Measurements from ENCODE around the gene MAPK12.

MAPK12 gene

DNA sequence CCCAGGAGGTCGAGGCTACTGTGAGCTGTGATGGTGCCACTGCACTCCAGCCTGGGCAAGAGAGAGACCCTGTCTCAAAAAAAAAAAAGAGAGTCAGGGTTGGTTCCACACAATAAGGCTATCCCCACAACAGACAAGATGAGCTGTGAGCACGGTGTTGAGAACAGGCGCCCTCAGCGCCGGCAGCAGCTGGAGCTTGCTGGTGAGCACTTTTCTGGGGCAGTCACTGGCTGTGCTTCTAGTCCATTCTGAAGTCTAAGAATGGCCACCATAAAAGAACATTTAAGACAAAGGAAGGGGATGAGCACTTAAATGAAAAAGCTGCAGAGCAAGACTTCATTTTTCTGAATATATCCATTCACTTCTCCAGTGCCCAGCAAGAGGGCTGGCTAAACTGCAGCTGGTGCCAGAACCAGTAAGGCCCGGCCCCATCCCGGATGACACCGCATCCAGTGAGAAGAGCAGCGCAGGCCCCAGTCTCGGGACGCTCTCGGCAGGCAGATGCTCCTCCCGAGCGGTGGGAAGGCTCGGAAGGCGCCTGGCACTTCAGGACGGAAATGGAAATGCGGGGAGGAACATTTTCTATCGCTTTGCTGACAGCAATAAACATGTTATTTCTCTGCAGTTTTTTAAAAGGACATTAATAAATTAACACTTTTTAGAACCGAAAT lies 28.9 kb downstream of the MAPK12 start:
- DNase-seq (ENCODE audit: low read depth in 2 of 2), result no peak

- no peak for DNase-seq (ENCODE audit: low read depth in 2 of 2)
Measured at GRCh38 chr22:50229370-50229769, 32.1 kb downstream of the MAPK12 start.

GRCh38 chr22:50228366-50228765 lies 33.1 kb downstream of the MAPK12 start:
- DNase-seq (ENCODE audit: low read depth in 2 of 2), result no peak

GRCh38 chr22:50227579-50228215 lies 33.8 kb downstream of the MAPK12 start:
- DNase-seq (ENCODE audit: low read depth in 2 of 2), result no peak

- no peak for DNase-seq (ENCODE audit: low read depth in 2 of 2)
Measured at GRCh38 chr22:50226875-50227165, 34.7 kb downstream of the MAPK12 start.

GRCh38 chr22:50226063-50226874 lies 35.2 kb downstream of the MAPK12 start:
- no peak for DNase-seq (ENCODE audit: low read depth in 2 of 2)

GRCh38 chr22:50225200-50225969 lies 36.1 kb downstream of the MAPK12 start:
- DNase-seq (ENCODE audit: low read depth in 2 of 2), result no peak

GRCh38 chr22:50224071-50224470 lies 37.4 kb downstream of the MAPK12 start:
- DNase-seq (ENCODE audit: low read depth in 2 of 2), result no peak

DNA sequence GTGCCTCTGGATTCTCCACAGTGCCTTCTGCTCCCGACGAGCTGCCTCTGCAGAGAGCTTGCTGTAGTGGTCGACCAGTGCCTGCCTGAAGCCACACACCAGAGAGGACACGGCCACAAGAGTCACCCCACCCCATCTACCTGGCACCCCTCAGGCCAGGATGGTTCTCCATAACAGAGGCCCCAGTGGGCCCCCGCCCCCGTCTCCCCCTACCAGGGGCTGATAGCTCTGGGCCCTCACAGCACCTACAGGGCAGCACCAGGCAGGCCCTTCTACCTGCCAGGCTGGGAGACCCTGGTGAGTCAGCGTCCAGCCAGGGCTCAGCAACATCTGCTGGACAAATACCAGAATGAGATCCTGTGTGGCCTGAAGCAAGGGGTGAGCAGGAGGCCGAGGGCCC lies 39.0 kb downstream of the MAPK12 start:
- DNase-seq (ENCODE audit: low read depth in 2 of 2), result no peak

GRCh38 chr22:50221410-50222300 lies 39.8 kb downstream of the MAPK12 start:
- no peak for DNase-seq (ENCODE audit: low read depth in 2 of 2)

GRCh38 chr22:50220603-50221409 lies 40.7 kb downstream of the MAPK12 start:
- DNase-seq (ENCODE audit: low read depth in 2 of 2), result no peak

DNA sequence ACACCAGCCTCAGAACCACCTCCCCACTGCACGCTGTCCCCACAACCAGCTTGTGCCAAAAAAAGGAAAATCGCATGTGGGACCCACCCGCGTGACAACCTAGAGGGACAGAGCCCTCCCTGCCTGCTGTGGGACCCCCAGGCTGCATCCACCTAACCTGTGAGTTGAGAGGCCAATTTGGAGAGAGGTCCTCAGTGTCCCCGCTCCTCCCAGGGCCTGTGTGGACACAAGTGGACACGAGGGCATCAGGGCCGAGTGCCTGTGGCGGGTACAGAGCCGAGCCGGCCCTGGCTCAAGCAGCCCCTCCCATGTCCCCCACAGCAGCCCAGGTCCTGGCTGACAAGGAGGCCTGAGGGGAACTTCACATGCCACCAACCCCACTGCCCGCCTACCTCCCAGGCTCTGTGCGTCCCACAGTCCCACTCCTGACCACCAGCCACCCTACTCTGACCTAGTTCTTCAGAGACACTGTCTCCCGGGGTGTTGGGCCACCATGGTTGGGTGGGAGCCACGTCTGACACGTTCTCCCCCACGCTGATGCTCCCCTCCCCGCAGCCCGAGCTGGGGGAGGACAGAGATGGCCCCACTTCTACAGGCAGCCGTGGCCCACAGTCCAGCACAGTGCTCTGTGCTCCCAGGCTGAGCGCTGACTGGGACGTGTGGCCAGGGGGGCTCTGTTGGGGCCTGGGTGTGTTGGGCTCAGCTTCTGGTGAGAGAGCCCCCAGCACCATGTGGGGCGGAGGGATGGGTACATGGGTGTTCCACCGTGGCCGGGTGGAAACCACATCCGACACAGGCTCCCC lies 41.5 kb downstream of the MAPK12 start:
- DNase-seq (ENCODE audit: low read depth in 2 of 2), result no peak

DNA sequence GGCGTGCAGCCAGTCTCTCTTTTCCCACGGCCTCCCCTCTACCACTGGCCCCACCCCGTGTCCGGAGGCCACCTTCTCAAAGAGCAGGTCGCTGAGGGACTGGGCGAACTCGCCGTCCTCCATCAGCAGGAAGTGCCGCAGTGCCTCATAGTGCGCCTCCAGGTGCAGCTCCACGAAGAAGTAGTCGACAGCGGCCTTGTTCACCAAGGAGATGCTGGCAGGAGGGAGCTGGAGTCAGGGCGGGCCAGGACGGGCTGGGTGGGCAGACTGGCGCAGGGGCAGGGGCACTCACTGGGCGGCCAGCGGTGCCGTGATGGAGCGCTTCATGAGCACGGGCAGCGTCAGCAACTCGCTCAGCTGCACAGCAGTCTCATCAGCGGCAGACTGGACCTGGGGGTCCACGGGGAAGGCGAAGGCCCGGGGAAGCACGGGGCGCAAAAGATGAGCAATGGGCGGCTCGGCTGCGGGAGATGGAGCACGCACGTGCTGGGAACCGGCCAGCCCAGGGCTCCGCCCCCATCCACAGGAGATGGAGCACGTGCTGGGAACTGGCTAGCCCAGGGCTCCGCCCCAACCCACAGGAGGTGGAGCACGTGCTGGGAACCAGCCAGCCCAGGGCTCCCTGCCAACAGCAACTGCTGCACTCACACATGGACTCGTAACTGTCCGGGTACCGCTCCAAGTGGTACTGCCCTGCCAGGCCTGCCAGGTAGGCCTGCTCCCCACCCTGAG lies 42.3 kb downstream of the MAPK12 start:
- DNase-seq (ENCODE audit: low read depth in 2 of 2), result no peak

- DNase-seq (ENCODE audit: low read depth in 2 of 2), result no peak
Measured at GRCh38 chr22:50218153-50218995, 43.1 kb downstream of the MAPK12 start.

DNA sequence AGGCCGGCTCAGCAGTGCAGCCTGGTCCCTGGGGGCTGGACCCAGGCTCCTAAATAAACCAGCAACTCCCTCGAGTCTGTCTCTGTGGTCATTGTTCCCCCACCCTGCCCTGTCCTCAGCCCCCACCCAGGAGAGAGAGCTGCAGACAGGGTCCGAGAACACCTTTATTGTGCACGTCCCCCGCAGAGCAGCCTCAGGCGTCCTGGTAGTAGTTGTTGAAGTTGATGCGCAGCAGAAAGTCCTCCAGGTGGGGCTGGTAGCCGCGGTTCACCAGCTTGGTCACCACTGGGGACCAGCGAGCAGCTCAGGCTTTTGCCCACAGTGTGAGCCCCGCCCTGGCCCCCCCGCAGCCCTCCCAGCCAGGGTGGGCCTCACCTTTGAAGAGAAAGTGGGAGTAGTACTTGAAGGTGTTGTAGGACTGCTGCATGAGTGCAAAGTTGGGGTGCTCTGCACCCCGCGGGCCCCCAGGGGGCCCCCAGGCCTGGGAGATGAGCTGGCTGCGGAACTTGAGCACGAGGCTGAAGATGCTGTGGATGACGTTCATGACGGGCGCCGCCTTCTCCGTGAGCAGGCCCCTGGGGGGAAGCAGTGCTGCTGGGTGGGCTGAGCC lies 43.8 kb downstream of the MAPK12 start:
- DNase-seq (ENCODE audit: low read depth in 2 of 2), result no peak

DNA sequence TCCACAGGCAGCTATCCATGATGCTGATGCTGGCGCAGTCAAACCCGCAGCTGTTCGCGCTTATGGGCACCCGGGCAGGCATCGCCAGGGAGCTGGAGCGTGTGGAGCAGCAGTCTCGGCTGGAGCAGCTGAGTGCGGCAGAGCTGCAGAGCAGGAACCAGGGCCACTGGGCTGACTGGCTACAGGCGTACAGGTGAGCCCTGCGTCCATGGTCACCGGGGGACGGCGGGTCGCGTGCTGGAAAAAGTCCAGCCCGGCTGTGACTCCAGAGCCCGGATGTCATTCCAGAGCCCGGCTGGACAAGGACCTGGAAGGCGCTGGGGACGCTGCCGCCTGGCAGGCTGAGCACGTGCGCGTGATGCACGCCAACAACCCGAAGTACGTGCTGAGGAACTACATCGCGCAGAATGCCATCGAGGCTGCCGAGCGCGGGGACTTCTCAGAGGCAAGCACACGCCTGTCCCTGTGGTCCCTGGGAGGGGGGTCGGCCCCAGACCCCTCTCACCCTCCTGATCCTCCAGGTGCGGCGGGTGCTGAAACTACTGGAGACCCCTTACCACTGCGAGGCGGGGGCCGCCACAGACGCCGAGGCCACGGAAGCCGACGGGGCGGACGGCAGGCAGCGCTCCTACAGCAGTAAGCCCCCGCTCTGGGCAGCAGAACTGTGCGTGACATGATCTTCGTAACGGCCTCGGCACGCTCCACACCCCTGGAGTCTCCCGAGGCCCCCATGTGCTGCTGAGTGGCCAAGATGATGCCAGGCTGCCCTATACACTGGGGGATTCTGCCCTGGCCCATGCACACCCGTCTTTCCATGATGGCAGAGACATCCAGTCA lies 44.6 kb downstream of the MAPK12 start:
- DNase-seq (ENCODE audit: low read depth in 2 of 2), result no peak
